Astrocyte (in vitro differentiated cells and primary cell): ENCODE measurements around the gene PRSS22. TPM values are rescaled to one million over a fixed set of nuclear protein-coding genes. Genes with fewer than 3 reads are reported as not detected.

Experiments
- DNase-seq: peaks from one replicate; pipeline ENCODE4 v3.0.0-alpha.2; 2010; ENCODE audit warnings: low read depth
- FAIRE-seq: peaks from 2 replicates; lab custom pipeline; 2011; peaks lifted over from hg19 to GRCh38; lab: Jason Lieb, UNC
- H2AFZ ChIP-seq: 2 replicates; pipeline ENCODE4 v1.6.0; 2012; ENCODE audit warnings: low read depth, low read length, inconsistent platforms
- H3K27ac ChIP-seq: 2 replicates; pipeline ENCODE4 v1.5.1; 2011; ENCODE audit warnings: low read depth, low read length, inconsistent platforms
- H3K27me3 ChIP-seq: 2 replicates; pipeline ENCODE4 v1.6.0; 2011; ENCODE audit warnings: low read length, inconsistent platforms; ENCODE audit not compliant: insufficient read depth
- H3K36me3 ChIP-seq: 2 replicates; pipeline ENCODE4 v1.5.1; 2011; ENCODE audit warnings: low read length, inconsistent platforms; ENCODE audit not compliant: insufficient read depth
- H3K4me1 ChIP-seq: 2 replicates; pipeline ENCODE4 v1.5.1; 2011; ENCODE audit warnings: low read length, inconsistent platforms; ENCODE audit not compliant: insufficient read depth
- H3K4me2 ChIP-seq: 2 replicates; pipeline ENCODE4 v1.6.0; 2012; ENCODE audit warnings: low read length, inconsistent platforms
- H3K4me3 ChIP-seq: 2 replicates; pipeline ENCODE4 v1.5.1; 2011; ENCODE audit warnings: low read depth, mild to moderate bottlenecking, low read length, inconsistent platforms; ENCODE audit not compliant: insufficient read depth
- H3K79me2 ChIP-seq: 2 replicates; pipeline ENCODE4 v1.6.0; 2012; ENCODE audit warnings: mild to moderate bottlenecking, low read length, inconsistent platforms; ENCODE audit not compliant: insufficient read depth
- H3K9ac ChIP-seq: 2 replicates; pipeline ENCODE4 v1.6.0; 2012; ENCODE audit warnings: mild to moderate bottlenecking, low read length, inconsistent platforms
- H3K9me3 ChIP-seq: 2 replicates; pipeline ENCODE4 v1.5.1; 2012; ENCODE audit warnings: low read depth, mild to moderate bottlenecking, low read length, inconsistent platforms; ENCODE audit not compliant: insufficient read depth
- H4K20me1 ChIP-seq: 2 replicates; pipeline ENCODE4 v1.6.0; 2012; ENCODE audit warnings: low read length, inconsistent platforms; ENCODE audit not compliant: insufficient read depth
- H3K27ac Mint-ChIP-seq: one replicate; pipeline ENCODE4 v1.8.0; 2021; ENCODE audit warnings: mild to moderate bottlenecking, mixed read lengths; ENCODE audit not compliant: unreplicated experiment
- H3K27me3 Mint-ChIP-seq: one replicate; pipeline ENCODE4 v1.8.0; 2021; ENCODE audit warnings: low read depth, mixed read lengths; ENCODE audit not compliant: unreplicated experiment
- H3K36me3 Mint-ChIP-seq: one replicate; pipeline ENCODE4 v1.8.0; 2021; ENCODE audit warnings: low read depth, mixed read lengths; ENCODE audit not compliant: unreplicated experiment
- H3K4me1 Mint-ChIP-seq: one replicate; pipeline ENCODE4 v1.8.0; 2021; ENCODE audit warnings: low read depth, mixed read lengths; ENCODE audit not compliant: unreplicated experiment
- H3K4me3 Mint-ChIP-seq: one replicate; pipeline ENCODE4 v1.8.0; 2021; ENCODE audit warnings: mild to moderate bottlenecking, moderate library complexity, mixed read lengths; ENCODE audit not compliant: unreplicated experiment
- H3K9me3 Mint-ChIP-seq: one replicate; pipeline ENCODE4 v1.8.0; 2021; ENCODE audit warnings: mild to moderate bottlenecking, mixed read lengths; ENCODE audit not compliant: unreplicated experiment
- EZH2 ChIP-seq: IDR thresholded peaks from 2 replicates; pipeline ENCODE4 v1.6.1; 2012; ENCODE audit warnings: mild to moderate bottlenecking, low read length, inconsistent platforms; ENCODE audit not compliant: insufficient read depth
- total RNA-seq: library from RNA; stranded (reverse); gene quantifications from 2 replicates; pipeline ENCODE4 v1.2.1, GENCODE V29; 2021
- TF ChIP-seq, protein P1 (sequence below): IDR thresholded peaks from 2 replicates; pipeline ENCODE4 v1.5.1; 2011; ENCODE audit warnings: low read depth, mild to moderate bottlenecking, inconsistent platforms, low read length, moderate library complexity; ENCODE audit not compliant: insufficient read depth

PRSS22 gene
- total RNA-seq, 1 donor from 2014 or later = 1.5 TPM

DNA sequence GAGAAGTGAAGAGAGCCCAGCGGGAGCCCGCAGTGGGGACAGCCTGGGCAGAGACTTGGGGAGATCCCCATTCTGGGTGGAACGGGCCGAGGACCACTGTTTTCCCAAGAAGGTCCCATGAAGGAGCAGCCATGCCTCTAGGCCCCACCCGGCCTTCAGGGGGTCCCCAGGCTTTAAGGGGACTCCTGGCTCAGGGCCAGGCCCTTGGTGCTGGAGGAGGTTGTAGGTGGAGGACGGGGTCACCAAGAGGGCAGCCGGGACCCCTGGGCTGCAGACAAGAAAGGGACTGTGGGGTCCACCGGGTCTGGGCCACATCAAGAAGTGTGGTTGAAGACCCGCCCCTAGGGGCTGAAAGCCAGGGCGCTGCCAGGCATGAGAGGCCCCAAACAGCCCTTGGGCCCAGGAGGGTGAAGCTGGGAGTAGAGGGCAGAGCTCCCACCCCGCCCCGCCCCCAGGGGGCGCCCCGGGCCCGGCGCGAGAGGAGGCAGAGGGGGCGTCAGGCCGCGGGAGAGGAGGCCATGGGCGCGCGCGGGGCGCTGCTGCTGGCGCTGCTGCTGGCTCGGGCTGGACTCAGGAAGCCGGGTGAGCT is 41.1 kb downstream of the PRSS22 start, which contains the start of gene PRSS21:
PRSS21 (plus strand) TSS at position 487 of the 589 bp plus-strand sequence; CDS start at position 519, 32 bp downstream.
- Histone ChIP-seq H3K4me2 (no peak within 1 kb of the TSS), H3K4me1 (no peaks in the 10 kb centered on the region), H3K79me2 (no peaks in the 10 kb centered on the region), H3K36me3 (no peaks in the 10 kb centered on the region), H3K9ac (no peak within 1 kb of the TSS), H3K27me3 (peaks cover 15% of the 10 kb centered on the region), H3K9me3 (no peaks in the 10 kb centered on the region), H2AFZ (no peak within 1 kb of the TSS), H3K27ac (no peak within 1 kb of the TSS), H4K20me1 (no peaks in the 10 kb centered on the region), H3K4me3 (no peak within 1 kb of the TSS)
- peaks cover 19% of the 10 kb centered on the region for H3K27me3 Mint-ChIP-seq
- no peak within 1 kb of the TSS for H3K27ac Mint-ChIP-seq
- DNase-seq (no peak), FAIRE-seq (no peak)
- H3K4me1 Mint-ChIP-seq = peaks cover 6% of the 10 kb centered on the region
- no peak within 1 kb of the TSS for H3K4me3 Mint-ChIP-seq
- no peaks in the 10 kb centered on the region for H3K36me3 Mint-ChIP-seq
- H3K9me3 Mint-ChIP-seq = no peaks in the 10 kb centered on the region
- TF ChIP-seq, protein P1, sequence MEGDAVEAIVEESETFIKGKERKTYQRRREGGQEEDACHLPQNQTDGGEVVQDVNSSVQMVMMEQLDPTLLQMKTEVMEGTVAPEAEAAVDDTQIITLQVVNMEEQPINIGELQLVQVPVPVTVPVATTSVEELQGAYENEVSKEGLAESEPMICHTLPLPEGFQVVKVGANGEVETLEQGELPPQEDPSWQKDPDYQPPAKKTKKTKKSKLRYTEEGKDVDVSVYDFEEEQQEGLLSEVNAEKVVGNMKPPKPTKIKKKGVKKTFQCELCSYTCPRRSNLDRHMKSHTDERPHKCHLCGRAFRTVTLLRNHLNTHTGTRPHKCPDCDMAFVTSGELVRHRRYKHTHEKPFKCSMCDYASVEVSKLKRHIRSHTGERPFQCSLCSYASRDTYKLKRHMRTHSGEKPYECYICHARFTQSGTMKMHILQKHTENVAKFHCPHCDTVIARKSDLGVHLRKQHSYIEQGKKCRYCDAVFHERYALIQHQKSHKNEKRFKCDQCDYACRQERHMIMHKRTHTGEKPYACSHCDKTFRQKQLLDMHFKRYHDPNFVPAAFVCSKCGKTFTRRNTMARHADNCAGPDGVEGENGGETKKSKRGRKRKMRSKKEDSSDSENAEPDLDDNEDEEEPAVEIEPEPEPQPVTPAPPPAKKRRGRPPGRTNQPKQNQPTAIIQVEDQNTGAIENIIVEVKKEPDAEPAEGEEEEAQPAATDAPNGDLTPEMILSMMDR = no peak
- no peak for TF ChIP-seq EZH2

- H3K27me3 Mint-ChIP-seq = peaks cover 26% of the 10 kb centered on the region
- H3K9me3 ChIP-seq = no peaks in the 10 kb centered on the region
- no peak overlapping the region for H3K9ac ChIP-seq
- no peaks in the 10 kb centered on the region for H3K4me1 ChIP-seq
- H3K36me3 ChIP-seq = no peaks in the 10 kb centered on the region
- H3K27me3 ChIP-seq = peaks cover 22% of the 10 kb centered on the region
- DNase-seq = no peak
- TF ChIP-seq EZH2 = no peak
- TF ChIP-seq, protein P1 = no peak
- FAIRE-seq = no peak
- H3K4me3 Mint-ChIP-seq = no peak overlapping the region
- H3K4me2 ChIP-seq = no peak overlapping the region
- no peak overlapping the region for H3K4me3 ChIP-seq
- no peaks in the 10 kb centered on the region for H4K20me1 ChIP-seq
- no peaks in the 10 kb centered on the region for H3K79me2 ChIP-seq
- peaks cover 2% of the 10 kb centered on the region for H3K36me3 Mint-ChIP-seq
- H3K27ac Mint-ChIP-seq = no peak overlapping the region
- no peaks in the 10 kb centered on the region for H3K9me3 Mint-ChIP-seq
- H3K4me1 Mint-ChIP-seq = peaks cover 1% of the 10 kb centered on the region
- H2AFZ ChIP-seq = no peak overlapping the region
- no peak overlapping the region for H3K27ac ChIP-seq
Observed at GRCh38 chr16:2815299-2815771, 42.6 kb downstream of the PRSS22 start.

DNA sequence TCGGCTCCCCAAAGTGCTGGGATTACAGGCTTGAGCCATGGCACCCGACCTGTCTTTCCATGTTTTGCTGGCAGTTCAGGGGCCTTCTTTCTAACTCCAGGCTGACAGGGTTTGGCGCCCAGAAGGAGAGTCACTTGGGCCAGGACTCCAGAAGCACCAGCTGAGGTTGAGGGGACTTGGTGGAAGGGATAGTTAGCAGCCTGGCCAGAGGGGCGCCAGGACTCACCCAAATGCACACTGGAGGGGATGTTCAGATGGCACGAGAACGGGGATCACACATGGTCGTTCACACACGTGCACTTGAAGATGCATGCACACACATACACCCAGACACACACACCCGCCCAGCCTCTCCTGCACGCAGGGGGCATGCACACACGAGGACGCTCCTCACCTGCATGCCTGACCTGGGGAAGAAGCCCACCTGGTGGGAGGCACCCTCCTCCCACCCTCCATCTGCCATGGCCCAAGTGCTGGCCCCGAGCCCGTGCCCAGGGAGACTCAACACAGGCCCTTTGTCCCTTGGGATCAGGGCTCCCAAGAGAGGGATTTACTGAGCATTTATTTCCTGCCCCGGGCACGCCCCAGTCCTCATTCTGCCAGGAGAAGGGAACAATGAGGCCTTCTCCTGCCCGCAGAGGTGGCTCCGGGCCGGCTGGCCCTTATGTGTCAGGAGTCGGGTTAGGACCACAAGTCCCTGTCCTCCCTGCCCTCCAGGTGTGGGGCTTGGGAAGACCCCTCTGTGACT is 43.2 kb downstream of the PRSS22 start:
- H3K9me3 Mint-ChIP-seq = peaks cover under 1% of the 10 kb centered on the region

More for the DNA sequence above, 43.2 kb downstream of the PRSS22 start:
- TF ChIP-seq EZH2 = no peak
- TF ChIP-seq, protein P1 = no peak
- Histone ChIP-seq H3K9ac (no peak overlapping the region), H3K9me3 (no peaks in the 10 kb centered on the region), H3K4me2 (no peak overlapping the region), H3K4me1 (no peaks in the 10 kb centered on the region), H3K79me2 (no peaks in the 10 kb centered on the region), H4K20me1 (no peaks in the 10 kb centered on the region), H3K36me3 (no peaks in the 10 kb centered on the region), H3K4me3 (no peak overlapping the region), H3K27me3 (peaks cover 23% of the 10 kb centered on the region), H2AFZ (no peak overlapping the region), H3K27ac (no peak overlapping the region)
- H3K27ac Mint-ChIP-seq = no peak overlapping the region
- H3K4me1 Mint-ChIP-seq = peaks cover 1% of the 10 kb centered on the region
- H3K36me3 Mint-ChIP-seq = peaks cover 2% of the 10 kb centered on the region
- peaks cover 30% of the 10 kb centered on the region for H3K27me3 Mint-ChIP-seq
- FAIRE-seq (no peak), DNase-seq (no peak)
- no peak overlapping the region for H3K4me3 Mint-ChIP-seq
